Measurements from ENCODE around the gene CRTC2.
"Not testable (repeated sequence)": the region's sequence is repeated elsewhere in the genome, so short reads cannot be mapped to it uniquely, and the experiment has no call there.

CRTC2 gene

GRCh38 chr1:153928245-153928644 lies 30.2 kb downstream of the CRTC2 start:
- DNase-seq, result no peak

GRCh38 chr1:153926405-153926804 lies 32.0 kb downstream of the CRTC2 start:
- DNase-seq, result no peak

DNA sequence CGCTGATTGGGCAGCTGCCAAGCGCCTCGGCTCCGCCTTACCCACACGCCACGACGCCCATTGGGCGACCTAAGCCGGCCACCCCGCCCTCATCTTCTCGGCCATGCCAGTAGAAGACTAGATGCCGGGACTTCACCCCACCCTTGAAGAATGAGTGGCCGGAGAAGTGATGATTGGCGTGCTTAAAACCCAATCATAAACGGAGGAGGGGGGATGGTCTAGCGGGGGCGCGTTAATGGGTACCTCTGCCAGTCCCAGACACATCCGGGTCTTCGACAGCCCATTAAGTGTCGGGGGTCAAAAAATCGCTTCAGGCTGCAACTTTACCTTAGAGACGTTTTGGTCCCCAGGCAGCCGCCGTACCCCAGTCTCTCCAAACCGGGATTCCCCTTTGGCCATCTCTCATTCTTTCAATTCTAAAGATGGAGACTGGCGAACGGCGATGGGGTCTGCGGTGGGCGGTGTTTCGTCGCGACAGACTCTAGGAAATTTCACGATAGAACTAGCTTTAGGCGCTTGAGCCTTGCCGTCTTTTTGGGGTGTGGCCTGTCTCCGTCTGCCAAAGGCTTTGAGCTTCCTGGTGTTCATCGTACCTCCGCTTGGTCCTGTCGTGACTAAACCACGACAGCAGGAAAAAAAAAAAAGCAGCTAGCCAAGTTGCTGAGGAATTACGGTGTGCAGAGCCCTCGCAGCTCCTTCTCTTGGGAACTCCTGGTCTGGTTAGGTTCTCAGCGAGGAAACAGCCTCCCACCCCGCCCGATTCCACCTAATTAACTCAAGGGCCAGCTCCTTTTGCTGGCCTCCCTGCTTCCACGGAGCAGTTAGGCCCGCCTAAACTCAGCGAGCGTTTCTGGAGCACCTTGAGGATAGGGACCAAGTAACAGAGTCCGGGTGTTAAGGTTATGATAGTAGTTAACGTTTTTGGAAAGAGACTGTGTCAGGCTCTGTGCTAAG lies 35.2 kb downstream of the CRTC2 start, which contains the start of gene GATAD2B:
Gene GATAD2B (minus strand): TSS at position 1 of the 954 bp plus-strand sequence. CDS start 94,625 bp downstream, outside the sequence.
- peak; percentile 96 for DNase-seq

GRCh38 chr1:153922076-153922971 lies 36.1 kb downstream of the CRTC2 start:
- peak; percentile 58 for DNase-seq

- DNase-seq, result no peak
These were observed 36.7 kb downstream of the CRTC2 start for GRCh38 chr1:153921803-153922075.

- no peak for DNase-seq
These were observed 37.2 kb downstream of the CRTC2 start for GRCh38 chr1:153921080-153921802.

GRCh38 chr1:153919876-153920852 lies 38.2 kb downstream of the CRTC2 start:
- no peak for DNase-seq

- no peak for DNase-seq
These were observed 42.1 kb downstream of the CRTC2 start for GRCh38 chr1:153916297-153916696.

GRCh38 chr1:153912349-153912748 lies 46.1 kb downstream of the CRTC2 start:
- no peak for DNase-seq

DNA sequence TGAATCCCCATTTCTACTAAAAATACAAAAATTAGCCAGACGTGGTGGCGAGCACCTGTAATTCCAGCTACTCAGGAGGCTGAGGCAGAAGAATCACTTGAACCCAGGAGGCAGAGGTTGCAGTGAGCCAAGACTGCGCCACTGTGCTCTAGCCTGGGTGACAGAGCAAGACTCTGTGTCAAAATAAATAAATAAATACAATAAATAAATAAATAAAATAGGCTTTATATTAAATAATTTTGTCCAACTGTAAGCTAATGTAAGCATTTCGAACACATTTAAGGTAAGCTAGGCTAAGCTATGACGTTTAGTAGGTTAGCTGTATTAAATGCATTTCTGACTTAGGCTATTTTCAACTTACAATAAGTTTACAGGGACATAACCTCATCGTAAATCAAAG lies 47.9 kb downstream of the CRTC2 start:
- not testable (repeated sequence) for DNase-seq

- DNase-seq, result no peak
These were observed 50.3 kb downstream of the CRTC2 start for GRCh38 chr1:153908071-153908470.

DNA sequence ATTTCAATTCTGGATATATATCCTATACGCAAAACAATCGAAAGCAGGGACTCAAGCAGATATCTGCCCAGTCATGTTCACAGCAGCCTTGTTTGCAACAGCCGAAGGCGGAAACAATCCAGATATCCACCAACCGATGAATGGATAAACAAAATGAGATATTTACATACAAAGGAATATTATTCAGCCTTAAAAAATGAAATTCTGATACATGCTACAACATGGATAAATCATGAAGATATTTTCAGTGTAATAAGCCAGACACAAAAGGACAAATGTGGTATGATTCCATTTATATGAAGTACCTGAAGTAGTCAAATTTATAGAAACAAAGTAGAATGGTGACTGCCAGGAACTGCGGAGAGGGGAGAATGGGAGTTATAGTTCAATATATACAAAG lies 51.3 kb downstream of the CRTC2 start:
- DNase-seq, result no peak

DNA sequence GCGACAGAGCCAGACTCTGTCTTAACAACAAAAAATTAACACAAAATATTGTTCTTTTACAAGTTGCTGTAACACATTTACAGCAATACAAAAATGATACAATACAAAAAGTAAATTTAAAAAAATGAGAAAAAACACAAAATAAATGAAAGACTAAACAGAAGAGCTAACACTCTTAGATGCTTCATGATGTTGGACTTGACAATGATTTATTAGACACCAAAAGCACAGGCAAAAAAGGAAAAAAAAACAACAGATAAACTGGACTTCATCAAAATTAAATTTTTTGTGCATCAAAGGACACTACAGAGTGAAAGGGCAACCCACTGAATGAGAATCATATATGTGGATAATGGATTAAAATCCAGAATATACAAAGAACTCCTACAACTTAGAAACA lies 52.0 kb downstream of the CRTC2 start:
- DNase-seq, result no peak

GRCh38 chr1:153905908-153906307 lies 52.5 kb downstream of the CRTC2 start:
- DNase-seq, result not testable (repeated sequence)

- no peak for DNase-seq
These were observed 54.5 kb downstream of the CRTC2 start for GRCh38 chr1:153903841-153904455.

DNA sequence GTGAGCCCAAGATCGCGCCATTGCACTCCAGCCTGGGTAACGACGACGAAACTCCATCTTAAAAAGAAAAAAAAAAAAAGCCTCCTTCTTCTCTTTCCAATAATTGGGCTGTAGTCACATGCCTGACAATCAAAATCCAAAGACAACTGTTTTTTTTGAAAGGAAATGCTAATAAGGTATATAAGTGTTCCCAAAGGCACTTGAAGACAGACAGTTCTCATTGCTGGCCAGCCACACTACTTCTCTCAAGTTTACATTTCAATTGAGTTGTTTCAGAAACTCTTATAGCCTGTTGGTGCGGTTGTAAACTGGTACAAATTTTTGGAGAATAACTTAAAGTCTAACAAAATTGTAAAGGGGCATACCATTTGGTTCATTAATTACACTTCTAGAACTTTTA lies 58.9 kb downstream of the CRTC2 start:
- DNase-seq, result no peak

Measured in activated gamma-delta T cell (primary cell).